K562 (cell line): ENCODE measurements around the gene HNF1B. TPM values are rescaled to one million over a fixed set of nuclear protein-coding genes. Genes with fewer than 3 reads are reported as not detected.

Experiments used
- CTCF ChIP-seq, 3 experiments: IDR thresholded peaks in 2 of 3; conservative IDR thresholded peaks in 1 of 3; 2 replicates each; pipeline ENCODE4 v1.5.1; 2011 to 2012; ENCODE audit warnings: low read length in 3 of 3, mild to moderate bottlenecking in 3 of 3, control low read depth in 2 of 3, improper control_type of control experiment in 1 of 3, inconsistent platforms in 1 of 3, low read depth in 1 of 3, mixed read lengths in 1 of 3, moderate library complexity in 1 of 3; ENCODE audit not compliant: insufficient read depth in 2 of 3
- ZNF407 ChIP-seq: fragments of 450-650 bp; IDR thresholded peaks from 2 replicates; pipeline ENCODE4 v1.6.1; 2016; ENCODE audit warnings: low read depth
- polyA plus RNA-seq, 8 experiments: library from polyadenylated mRNA; depleted of rRNA in 4 of 8; stranded (reverse) in 5 of 8; unstranded in 3 of 8; fragments of >200 nt; fragmentation: Nextera tagmentation in 2 of 8; fragmentation: Illumina TruSeq in 1 of 8; extraction: Ambion mirVana in 2 of 8; extraction: Trizol in 1 of 8; gene quantifications; 2 replicates each; pipeline versions ENCODE4 v1.2.1 to v1.2.3, GENCODE V29; 2011 to 2014; ENCODE audit warnings: inconsistent platforms in 1 of 8, missing spikeins in 1 of 8
- total RNA-seq, 7 experiments: library from RNA; depleted of rRNA in 6 of 7; stranded (reverse); fragments of >200 nt in 6 of 7; fragmentation: Illumina TruSeq in 2 of 7; extraction: Trizol in 2 of 7; gene quantifications; 2 replicates each; pipeline versions ENCODE4 v1.2.1 to v1.2.3, GENCODE V29; 2011 to 2021; ENCODE audit warnings: low replicate concordance in 1 of 7

The HNF1B gene
- total and polyA plus RNA-seq, 9 of the 15 experiments (the other 6 are each of a cell fraction or from before 2014, with no cell fraction given) = not detected

GRCh38 chr17:37650419-37651003 lies 94.3 kb downstream of the HNF1B start (continued):
- no peak for TF ChIP-seq ZNF407
- peak; percentile 51 to 78 (median 61) for TF ChIP-seq CTCF (IDR thresholded peaks at IDR 0.05 in 2 of 3, conservative IDR thresholded peaks at IDR 0.05 in 1 of 3; ENCODE audit: insufficient read depth in 2 of 3, low read depth in 1 of 3, low read length in 3 of 3)
